PC-9 (cell line): ENCODE results near the gene ADI1.

Source experiments
- EZH2 ChIP-seq: fragments of 200-600 bp; sonication (generic); IDR thresholded peaks from 2 replicates; pipeline ENCODE4 v1.8.0; 2017; ENCODE audit warnings: antibody characterized with exemption, low read depth
- TF ChIP-seq, protein P1 (sequence below): fragments of 200-600 bp; sonication (generic); conservative IDR thresholded peaks from 2 replicates; pipeline ENCODE4 v1.6.1; 2017; ENCODE audit warnings: mixed run types, antibody characterized with exemption, mild to moderate bottlenecking, moderate library complexity

GRCh38 chr2:3449086-3449485, 70.2 kb downstream of the ADI1 start:
- TF ChIP-seq, protein P1, sequence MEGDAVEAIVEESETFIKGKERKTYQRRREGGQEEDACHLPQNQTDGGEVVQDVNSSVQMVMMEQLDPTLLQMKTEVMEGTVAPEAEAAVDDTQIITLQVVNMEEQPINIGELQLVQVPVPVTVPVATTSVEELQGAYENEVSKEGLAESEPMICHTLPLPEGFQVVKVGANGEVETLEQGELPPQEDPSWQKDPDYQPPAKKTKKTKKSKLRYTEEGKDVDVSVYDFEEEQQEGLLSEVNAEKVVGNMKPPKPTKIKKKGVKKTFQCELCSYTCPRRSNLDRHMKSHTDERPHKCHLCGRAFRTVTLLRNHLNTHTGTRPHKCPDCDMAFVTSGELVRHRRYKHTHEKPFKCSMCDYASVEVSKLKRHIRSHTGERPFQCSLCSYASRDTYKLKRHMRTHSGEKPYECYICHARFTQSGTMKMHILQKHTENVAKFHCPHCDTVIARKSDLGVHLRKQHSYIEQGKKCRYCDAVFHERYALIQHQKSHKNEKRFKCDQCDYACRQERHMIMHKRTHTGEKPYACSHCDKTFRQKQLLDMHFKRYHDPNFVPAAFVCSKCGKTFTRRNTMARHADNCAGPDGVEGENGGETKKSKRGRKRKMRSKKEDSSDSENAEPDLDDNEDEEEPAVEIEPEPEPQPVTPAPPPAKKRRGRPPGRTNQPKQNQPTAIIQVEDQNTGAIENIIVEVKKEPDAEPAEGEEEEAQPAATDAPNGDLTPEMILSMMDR: no peak
- TF ChIP-seq EZH2: no peak
